GM21381 (cell line): ENCODE data around the gene SLA2.
A peak's percentile ranks its signal among the peaks of the same experiment; 100 is the strongest.
"Not testable (repeated sequence)": the region's sequence is repeated elsewhere in the genome, so short reads cannot be mapped to it uniquely, and the experiment has no call there.

Source experiments
- ATAC-seq: cut with Tn5 transposase; IDR thresholded peaks from one replicate; pipeline ENCODE4 v1.9.1; 2021; ENCODE audit warnings: mild to moderate bottlenecking, moderate library complexity; ENCODE audit not compliant: unreplicated experiment

SLA2 gene

DNA sequence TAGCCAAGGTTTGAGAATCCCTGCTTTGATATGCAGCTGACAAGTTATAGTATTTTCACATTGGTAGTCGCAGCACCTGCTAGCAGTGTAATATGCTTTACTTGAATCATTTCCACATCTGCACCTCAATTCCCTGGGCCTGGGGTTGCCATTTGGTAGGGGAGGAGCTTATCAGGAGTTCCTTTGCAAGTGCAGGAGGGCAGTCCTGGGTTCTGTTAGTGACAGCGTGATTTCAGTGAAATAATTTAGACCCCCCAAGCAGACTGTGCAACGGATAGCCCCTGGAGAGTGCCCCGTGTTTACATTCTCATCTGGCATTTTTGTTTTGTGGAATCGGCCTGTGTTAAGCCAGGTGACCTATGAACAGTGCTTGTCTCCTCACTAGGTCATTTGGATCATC lies 34.4 kb downstream of the SLA2 start:
- ATAC-seq = no peak

DNA sequence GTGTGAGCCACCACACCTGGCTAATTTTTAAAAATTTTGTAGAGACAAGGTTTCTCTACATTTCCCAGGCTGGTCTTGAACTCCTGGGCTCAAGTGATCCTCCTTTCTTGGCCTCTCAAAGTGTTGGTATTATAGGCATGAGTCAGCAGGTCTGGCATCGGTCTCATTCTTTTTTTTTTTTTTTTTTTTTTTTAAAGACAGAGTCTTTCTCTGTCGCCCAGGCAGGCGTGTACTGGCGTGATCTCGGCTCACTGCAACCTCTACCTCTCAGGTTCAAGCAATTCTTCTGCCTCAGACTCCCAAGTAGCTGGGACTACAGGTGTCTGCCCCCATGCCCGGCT lies 37.6 kb downstream of the SLA2 start:
- not testable (repeated sequence) for ATAC-seq

DNA sequence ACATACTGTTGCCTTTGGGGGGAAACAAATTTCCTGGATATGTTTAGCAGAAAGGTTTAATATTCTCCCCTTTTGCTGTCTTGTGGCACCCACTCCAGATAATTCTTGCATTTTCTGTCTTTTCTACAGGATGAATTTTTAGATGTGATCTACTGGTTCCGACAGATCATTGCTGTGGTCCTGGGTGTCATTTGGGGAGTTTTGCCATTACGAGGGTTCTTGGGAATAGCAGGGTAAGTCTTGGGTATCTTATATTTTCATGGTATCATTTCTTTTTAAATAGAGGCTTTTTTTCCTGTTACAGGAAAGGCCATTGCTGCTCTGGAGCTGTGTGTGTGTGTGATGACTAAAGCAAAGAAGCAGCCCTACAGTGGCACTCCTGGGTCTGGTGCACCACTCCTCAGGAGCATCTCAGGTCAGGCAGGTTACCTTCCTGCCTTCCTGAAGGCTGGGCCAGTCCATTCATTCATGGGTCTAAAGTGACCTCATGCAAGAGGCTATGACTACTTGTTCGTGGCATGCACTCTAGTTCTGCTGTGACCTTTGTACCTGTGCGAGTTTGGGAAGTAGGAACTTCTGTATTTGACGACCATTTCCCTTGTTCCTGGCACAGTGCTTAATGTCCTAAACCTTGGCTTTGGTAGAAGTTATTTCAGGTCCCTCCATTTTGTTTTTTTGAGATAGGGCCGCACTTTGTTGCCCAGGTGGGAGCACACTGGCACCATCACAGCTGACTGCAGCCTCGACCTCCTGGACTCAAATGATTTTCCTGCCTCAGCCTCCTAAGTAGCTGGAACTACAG lies 38.2 kb downstream of the SLA2 start:
- ATAC-seq = no peak

- ATAC-seq = no peak
Observed at GRCh38 chr20:36606158-36607066, 39.6 kb downstream of the SLA2 start.

DNA sequence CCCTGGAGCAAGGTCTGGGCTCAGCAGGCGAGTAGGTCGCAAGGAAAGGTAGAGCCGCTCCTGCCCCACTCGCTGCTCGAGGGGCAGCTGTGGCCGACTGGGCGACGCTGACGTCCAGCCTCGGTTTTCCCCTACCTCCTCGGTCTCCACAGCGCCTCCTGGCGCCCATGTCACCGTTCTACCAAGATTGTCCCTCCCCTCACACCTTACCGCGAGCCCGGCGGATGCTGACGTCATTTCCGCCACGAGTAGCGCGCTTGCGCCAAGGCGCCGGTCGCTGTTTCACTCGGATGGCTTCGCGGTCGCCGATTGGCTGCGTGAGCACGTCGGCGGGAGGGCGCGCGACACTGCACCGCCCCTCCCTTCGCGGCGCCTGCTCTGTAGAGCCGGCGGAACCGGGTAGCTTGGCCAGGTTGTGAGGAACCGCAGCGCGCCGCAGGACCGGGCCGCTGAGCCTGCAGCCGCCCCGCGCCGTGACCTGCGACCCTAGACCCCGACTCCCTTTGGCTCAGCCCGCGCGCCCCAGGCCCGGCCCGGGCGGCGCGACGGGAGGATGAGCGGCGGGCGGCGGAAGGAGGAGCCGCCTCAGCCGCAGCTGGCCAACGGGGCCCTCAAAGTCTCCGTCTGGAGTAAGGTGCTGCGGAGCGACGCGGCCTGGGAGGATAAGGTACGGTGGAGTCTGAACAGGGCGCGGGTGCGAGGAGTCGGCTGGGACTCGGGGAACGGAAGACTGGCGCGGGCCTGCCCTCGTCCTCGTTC lies 40.4 kb downstream of the SLA2 start, which contains the start of gene RAB5IF:
RAB5IF (plus strand) TSS at position 381 of the 759 bp plus-strand sequence; CDS start at position 554, 173 bp downstream.
- peak; percentile 85 for ATAC-seq

DNA sequence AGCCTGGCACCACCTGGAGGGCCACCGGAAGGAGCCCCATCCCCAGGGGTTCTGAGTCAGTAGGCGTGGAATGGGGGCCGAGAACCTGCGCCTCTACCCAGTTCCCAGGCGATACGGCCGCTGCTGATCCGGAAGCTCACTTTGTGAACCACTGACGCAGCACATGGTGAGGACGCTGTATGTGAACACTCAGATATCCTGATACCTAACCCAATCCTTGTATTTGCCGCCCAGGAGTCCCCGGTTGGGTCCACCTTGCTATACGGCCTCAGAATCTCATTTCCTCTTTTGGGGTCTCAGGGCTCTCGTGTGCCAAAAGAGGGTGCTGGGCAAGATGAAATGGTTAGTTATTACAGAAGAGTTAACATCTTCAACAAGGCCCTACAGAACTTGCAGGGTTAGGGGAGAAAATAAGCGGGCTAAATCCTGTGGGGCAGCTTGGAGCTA lies 41.0 kb downstream of the SLA2 start:
- peak; percentile 23 for ATAC-seq

DNA sequence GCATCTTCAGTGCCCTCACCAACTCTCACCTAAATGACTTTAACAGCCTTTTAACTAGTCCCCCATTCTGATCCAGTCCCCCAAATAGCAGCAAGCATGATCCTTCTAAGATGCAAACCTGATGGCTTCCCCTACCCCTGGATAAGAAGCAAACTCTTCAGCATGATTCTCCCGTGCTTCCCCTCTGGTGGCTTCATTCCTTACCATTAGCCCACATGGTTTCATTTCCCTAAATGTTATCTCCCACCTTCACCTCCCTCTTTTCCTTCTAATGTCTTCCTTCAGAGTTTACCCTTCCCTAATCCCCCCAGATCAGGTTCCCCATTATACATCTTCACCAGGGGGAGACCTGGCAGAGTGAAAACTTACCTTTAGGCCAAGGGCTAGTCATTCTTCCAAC lies 44.5 kb downstream of the SLA2 start:
- no peak for ATAC-seq

DNA sequence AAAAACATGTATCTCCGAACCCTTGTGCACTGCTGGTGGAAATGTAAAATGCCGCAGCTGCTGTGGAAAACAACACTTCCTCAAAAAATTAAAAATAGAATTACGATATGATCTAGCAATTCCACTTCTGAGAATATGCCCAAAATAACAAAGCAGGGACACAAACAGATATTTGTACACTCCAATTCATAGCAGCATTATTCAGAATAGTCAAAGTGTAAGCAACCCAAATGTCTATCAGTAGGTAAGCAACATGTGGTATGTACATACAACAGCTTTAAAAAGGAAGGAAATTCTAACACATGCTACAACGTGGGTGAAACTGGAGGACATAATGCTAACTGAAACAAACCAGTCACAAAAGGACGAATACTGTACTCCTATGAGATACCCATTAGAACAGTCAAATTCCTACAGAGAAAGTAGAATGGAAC lies 46.1 kb downstream of the SLA2 start:
- ATAC-seq = no peak

- ATAC-seq = no peak
Observed at GRCh38 chr20:36593347-36593929, 52.6 kb downstream of the SLA2 start.

DNA sequence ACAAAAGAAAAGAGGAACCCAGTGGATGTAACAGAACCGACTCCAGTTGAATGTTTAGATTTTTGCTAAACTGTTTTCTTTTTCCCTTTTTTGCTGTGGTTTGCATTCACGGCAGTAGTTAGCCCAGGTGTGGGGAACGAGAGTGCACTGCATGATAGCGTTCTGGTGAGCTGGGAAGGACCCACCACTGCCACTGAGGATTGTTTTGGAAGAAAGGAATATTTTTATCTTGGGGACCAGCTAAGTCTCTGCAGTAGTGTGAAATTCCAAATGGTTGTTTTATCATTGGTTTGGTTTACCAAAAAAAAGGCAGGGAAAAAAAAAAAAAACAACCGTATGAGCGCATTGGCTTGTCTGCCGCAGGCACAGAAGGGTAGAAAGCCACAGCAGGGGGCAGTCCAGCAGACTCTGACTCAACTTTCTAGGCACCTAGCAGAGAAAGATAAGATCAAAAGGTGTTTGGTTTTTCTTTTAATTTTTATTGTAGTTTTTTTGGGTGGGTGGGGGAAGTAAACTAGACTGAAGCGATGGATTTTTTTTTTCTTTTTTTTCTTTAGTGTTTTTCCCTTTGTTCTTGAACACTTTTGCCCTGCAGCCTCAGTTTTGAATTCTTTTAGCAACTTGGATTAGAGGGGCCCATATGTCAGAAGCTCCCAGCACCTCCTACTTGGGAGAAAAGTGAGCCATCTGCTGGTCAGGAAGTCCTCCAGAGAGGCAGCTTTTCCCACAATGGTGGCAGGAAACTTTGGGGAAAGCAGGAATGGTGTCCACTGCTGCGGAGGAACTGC lies 53.9 kb downstream of the SLA2 start:
- no peak for ATAC-seq

- no peak for ATAC-seq
Observed at GRCh38 chr20:36591281-36591680, 54.7 kb downstream of the SLA2 start.

GRCh38 chr20:36587388-36588070 lies 58.5 kb downstream of the SLA2 start:
- no peak for ATAC-seq

- ATAC-seq = no peak
Observed at GRCh38 chr20:36585410-36586125, 60.4 kb downstream of the SLA2 start.

DNA sequence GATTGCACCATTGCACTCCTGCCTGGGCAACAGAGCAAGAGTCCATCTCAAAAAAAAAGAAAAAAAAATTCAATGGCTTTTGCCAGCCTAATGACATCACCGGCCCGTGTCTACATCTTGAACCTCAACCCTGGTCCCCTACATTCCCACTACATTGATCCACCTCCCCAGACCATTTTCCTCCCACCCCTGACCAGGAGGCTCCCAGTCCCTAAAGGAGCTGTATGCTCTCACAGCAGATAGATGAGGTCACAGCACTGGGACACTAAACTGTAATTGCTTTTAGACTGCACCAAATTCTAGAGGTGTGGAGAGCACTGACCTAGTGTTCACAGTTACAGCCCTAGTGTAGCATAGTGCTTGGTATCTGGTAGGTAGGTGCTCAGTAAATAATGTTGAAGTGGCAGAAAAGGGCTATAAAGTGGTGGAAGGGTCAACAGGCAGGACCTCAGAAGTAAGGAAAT lies 61.9 kb downstream of the SLA2 start:
- ATAC-seq = no peak

DNA sequence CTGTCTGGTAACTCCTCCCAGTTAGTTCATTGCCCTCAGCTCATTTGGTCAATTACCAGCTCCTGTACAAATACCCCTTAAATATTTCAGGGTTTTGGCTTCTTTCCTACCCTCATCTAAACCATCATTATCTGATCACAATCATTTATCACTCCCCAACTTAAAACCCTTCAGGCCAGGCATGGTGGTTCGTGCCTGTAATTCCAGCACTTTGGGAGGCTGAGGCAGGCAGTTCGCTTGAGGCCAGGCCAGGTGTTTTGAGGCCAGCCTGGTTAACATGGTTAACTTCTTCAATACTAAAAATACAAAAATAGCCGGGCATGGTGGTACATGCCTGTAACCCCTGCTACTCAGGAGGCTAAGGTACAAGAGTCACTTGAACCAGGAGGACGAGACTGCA lies 63.2 kb downstream of the SLA2 start:
- ATAC-seq = no peak

DNA sequence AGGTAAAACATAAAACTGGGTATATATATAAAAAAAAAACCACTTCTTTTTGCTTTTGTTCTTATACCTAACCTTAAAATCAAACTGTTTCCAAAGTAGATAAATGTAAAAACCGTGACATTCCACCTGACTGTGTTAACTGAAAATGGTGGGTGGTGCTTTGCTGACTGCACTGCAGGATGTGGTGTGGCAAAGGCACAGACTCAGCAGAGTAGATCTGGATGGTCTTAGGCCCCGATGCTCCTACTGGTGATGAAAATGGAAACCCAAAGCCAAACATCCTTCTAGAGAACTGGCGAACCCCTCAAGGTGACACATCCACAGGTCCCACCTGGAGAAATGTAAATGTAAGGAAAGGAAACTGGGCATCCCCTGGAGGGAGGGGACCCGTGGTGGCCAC lies 63.7 kb downstream of the SLA2 start:
- no peak for ATAC-seq

DNA sequence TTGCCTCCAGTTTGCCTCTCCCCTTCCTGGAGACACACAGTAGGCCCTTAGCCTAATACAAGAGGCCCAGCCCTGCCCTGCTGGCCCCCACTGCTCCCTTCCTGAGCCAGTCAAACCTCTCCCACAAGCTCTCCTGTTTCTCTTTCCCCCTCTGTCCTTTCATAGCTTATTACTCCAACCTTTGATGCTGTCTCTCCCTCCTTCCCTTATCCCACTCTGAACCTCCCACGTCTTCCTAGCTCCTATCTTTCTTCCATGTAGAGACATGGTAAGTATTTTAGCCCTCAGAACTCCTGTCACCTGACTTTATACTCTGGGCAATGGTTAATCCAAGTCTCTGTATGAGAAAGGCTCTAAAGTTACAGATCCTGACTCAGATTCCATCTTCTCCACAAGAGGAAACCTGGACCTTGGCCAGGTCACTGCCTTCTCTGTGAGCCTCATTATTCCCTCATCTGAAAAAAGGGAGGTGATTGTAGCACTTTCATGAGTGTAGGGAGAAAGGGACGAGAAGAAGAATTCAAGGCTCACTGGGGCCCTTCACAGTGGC lies 65.9 kb downstream of the SLA2 start:
- ATAC-seq = no peak

DNA sequence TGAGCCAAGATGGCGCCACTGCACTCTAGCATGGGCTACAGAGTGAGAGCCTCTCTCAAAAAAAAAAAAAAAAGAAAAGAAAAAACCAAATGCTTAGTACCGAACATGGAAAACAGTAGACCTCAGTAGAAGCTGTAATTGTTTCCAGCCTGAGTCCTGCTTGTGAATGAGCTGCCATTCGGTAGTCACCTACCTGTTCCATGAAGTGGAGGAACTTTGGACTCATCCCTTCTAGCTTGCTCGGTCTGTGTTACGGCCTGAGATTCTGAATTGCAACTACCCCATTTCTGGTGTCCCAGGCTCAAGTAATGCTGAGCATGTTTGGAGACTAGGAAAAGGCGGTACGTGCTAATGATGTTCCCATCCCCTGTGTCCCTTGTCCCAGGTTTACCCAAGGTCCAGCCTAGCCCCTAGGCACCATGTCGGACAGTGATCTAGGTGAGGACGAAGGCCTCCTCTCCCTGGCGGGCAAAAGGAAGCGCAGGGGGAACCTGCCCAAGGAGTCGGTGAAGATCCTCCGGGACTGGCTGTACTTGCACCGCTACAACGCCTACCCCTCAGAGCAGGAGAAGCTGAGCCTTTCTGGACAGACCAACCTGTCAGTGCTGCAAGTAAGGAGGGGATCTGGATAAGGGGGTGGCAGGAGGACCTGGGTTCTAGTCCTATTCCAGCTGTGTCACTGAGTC lies 67.5 kb downstream of the SLA2 start:
- ATAC-seq = no peak
